HFFc6 (cell line): Measurements from ENCODE around the gene RPIA. TPM values are rescaled to one million over a fixed set of nuclear protein-coding genes. Genes with fewer than 3 reads are reported as not detected.

Experiments used
- DNase-seq: peaks from one replicate; pipeline ENCODE4 v3.0.0-alpha.2; 2018
- H3K27ac Mint-ChIP-seq: 2 replicates; pipeline ENCODE4 v1.8.0; 2020; ENCODE audit warnings: mild to moderate bottlenecking, mixed read lengths
- H3K27me3 Mint-ChIP-seq: 2 replicates; pipeline ENCODE4 v1.8.0; 2021; ENCODE audit warnings: mild to moderate bottlenecking, moderate library complexity, mixed read lengths; ENCODE audit not compliant: insufficient read depth
- H3K36me3 Mint-ChIP-seq: 2 replicates; pipeline ENCODE4 v1.8.0; 2021; ENCODE audit warnings: low read depth, mixed read lengths
- H3K4me1 Mint-ChIP-seq: 2 replicates; pipeline ENCODE4 v1.8.0; 2020; ENCODE audit warnings: low read depth, mixed read lengths
- H3K4me3 Mint-ChIP-seq: 2 replicates; pipeline ENCODE4 v1.8.0; 2020; ENCODE audit warnings: mild to moderate bottlenecking, moderate library complexity, mixed read lengths
- H3K9me3 Mint-ChIP-seq: 2 replicates; pipeline ENCODE4 v1.8.0; 2020; ENCODE audit warnings: mild to moderate bottlenecking, mixed read lengths
- total RNA-seq, 6 experiments: library from RNA; stranded (reverse); fragmentation: NEBNext Ultra II Directional; extraction: Animal tissue kit (Norgen Biotek cat#: 25700); gene quantifications; 2 replicates in 1 of 6; 3 replicates in 5 of 6; pipeline ENCODE4 v1.2.3, GENCODE V29; 2021
- TF ChIP-seq, protein P1 (sequence below): fragments of 200-600 bp; sonication (generic); IDR thresholded peaks from 2 replicates; pipeline ENCODE4 v1.5.0; 2021; ENCODE audit warnings: antibody characterized with exemption, mild to moderate bottlenecking

RPIA gene
- total RNA-seq, 6 experiments from 2014 or later: 10.1 to 12.2 (median 10.8) TPM

DNA sequence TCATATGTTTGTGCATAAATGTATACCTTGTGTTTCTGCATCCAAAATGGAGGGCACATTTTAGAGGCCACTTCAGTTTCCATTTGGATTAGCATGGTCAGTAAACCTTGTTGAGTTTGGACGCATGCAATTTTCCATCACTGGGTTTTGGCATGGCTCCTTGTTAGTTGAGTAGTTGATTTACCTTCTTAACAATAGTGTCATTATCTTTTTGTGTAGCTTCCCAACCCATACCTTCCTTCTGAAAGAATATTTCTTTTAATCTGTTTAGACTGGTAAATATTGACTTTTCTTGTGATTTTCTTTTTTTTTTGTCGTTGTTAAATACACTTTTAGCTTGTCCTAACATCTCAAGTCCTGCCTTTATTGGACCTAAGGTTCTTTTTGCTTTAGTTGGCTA is 15.5 kb downstream of the RPIA start:
- H3K9me3 Mint-ChIP-seq: no peaks in the 10 kb centered on the region
- TF ChIP-seq, protein P1, sequence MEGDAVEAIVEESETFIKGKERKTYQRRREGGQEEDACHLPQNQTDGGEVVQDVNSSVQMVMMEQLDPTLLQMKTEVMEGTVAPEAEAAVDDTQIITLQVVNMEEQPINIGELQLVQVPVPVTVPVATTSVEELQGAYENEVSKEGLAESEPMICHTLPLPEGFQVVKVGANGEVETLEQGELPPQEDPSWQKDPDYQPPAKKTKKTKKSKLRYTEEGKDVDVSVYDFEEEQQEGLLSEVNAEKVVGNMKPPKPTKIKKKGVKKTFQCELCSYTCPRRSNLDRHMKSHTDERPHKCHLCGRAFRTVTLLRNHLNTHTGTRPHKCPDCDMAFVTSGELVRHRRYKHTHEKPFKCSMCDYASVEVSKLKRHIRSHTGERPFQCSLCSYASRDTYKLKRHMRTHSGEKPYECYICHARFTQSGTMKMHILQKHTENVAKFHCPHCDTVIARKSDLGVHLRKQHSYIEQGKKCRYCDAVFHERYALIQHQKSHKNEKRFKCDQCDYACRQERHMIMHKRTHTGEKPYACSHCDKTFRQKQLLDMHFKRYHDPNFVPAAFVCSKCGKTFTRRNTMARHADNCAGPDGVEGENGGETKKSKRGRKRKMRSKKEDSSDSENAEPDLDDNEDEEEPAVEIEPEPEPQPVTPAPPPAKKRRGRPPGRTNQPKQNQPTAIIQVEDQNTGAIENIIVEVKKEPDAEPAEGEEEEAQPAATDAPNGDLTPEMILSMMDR: no peak
- peaks cover 31% of the 10 kb centered on the region for H3K36me3 Mint-ChIP-seq
- no peak for DNase-seq
- H3K27me3 Mint-ChIP-seq: peaks cover 2% of the 10 kb centered on the region; the same call in 1 of the 2 replicates
- no peak overlapping the region for H3K27ac Mint-ChIP-seq
- peaks cover 12% of the 10 kb centered on the region for H3K4me1 Mint-ChIP-seq
- no peak overlapping the region for H3K4me3 Mint-ChIP-seq

DNA sequence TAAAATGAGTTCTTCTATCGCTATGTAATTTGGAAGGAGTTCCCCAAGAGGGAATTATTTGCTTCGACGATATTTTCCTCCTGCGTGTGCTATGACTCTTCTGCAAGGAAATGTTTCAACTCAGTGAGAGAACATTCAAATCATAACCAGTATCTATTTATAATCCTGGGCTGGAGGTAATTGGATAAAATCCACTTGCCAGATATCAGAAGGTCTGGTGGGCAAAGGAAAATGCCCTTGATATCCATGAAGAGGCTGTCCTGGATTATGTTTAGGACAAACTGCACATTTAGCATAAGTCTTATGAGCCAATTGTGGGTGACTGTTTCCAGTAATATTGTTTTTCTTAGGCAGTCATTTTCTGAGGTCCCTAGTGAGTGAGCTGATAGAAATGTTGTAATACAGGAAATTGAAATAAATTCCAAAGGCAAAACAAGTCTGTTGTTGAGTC is 17.7 kb downstream of the RPIA start:
- Mint-ChIP-seq H3K9me3 (no peaks in the 10 kb centered on the region), H3K27ac (no peak overlapping the region; the same call in 1 of the 2 replicates), H3K4me1 (peaks cover 19% of the 10 kb centered on the region), H3K4me3 (no peak overlapping the region), H3K36me3 (peaks cover 18% of the 10 kb centered on the region), H3K27me3 (peaks cover 2% of the 10 kb centered on the region; the same call in 1 of the 2 replicates)
- DNase-seq: peak; percentile 3
- TF ChIP-seq, protein P1: no peak

DNA sequence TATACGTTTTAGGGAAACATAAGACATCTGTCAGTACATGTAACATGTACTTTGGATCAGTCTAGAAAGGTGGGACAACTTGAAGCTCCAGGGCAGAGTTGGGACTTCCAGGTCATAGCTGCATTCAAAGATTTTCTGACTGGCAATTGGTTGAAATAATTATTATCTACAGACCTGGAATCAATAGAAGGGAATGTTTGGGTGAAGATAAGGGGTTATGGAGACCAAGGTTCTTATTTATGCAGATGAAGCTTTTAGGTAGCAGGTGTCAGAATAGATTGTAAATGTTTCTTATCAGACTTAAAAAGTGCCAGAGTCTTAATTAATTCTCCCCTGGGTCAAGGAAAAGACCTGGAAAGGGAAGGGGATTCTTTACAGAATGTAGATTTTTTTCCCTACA is 19.8 kb downstream of the RPIA start:
- Mint-ChIP-seq H3K36me3 (no peaks in the 10 kb centered on the region), H3K27me3 (peaks cover 2% of the 10 kb centered on the region; the same call in 1 of the 2 replicates), H3K9me3 (no peaks in the 10 kb centered on the region), H3K27ac (no peak overlapping the region), H3K4me3 (no peak overlapping the region), H3K4me1 (peaks cover 19% of the 10 kb centered on the region)
- TF ChIP-seq, protein P1: no peak
- DNase-seq: no peak

DNA sequence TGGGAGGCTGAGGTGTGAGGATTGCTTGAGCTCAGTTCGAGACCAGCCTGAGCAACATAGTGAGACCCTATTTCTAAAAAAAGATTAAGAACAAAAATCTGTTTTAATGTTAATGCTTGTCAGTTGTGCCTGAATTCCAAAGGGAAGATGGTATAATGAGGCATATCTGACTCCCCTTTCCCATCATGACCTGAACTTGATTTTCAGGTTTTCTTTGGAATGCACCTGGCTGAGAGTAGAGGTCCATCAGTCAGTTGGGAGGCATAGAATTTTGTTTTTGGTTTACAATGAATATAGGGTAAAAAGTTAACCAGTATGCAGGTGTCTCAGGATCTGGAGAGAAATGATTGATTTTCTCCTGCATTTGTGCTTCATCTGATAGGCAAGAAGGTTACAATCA is 20.4 kb downstream of the RPIA start:
- H3K4me1 Mint-ChIP-seq: peaks cover 19% of the 10 kb centered on the region
- peaks cover 2% of the 10 kb centered on the region; the same call in 1 of the 2 replicates for H3K27me3 Mint-ChIP-seq
- TF ChIP-seq, protein P1: no peak
- H3K4me3 Mint-ChIP-seq: no peak overlapping the region
- no peak overlapping the region for H3K27ac Mint-ChIP-seq
- no peaks in the 10 kb centered on the region; the same call in 1 of the 2 replicates for H3K36me3 Mint-ChIP-seq
- no peaks in the 10 kb centered on the region for H3K9me3 Mint-ChIP-seq
- no peak for DNase-seq

DNA sequence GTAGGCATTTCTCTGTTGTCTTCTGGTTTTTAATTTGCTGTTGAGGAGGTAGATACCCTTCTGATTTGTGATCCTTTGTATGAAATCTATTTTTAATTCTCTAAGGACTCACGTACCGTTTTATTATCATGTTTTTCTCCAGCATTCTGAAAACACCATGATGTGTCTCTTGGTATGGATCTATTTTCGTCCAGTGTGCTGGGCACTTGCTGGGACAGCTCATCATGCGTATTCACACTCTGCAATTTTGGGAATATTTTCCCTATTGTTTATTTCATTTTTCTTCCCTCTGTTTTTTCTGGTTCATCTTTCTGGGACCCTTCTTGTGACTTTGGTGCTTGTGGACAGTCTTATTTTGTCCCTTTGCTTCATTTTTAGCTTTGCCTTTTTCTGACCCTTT is 21.9 kb downstream of the RPIA start:
- Mint-ChIP-seq H3K4me1 (peaks cover 19% of the 10 kb centered on the region), H3K27me3 (peaks cover 2% of the 10 kb centered on the region; the same call in 1 of the 2 replicates), H3K9me3 (no peaks in the 10 kb centered on the region), H3K36me3 (peaks cover 5% of the 10 kb centered on the region), H3K4me3 (no peak overlapping the region), H3K27ac (no peak overlapping the region)
- TF ChIP-seq, protein P1: no peak
- no peak for DNase-seq
